HG03378 (cell line): Measurements from ENCODE around the gene RTN4.

Experiments
- ATAC-seq: cut with Tn5 transposase; IDR thresholded peaks from one replicate; pipeline ENCODE4 v1.9.1; 2021; ENCODE audit warnings: mild to moderate bottlenecking, moderate library complexity; ENCODE audit not compliant: unreplicated experiment

Gene RTN4

DNA sequence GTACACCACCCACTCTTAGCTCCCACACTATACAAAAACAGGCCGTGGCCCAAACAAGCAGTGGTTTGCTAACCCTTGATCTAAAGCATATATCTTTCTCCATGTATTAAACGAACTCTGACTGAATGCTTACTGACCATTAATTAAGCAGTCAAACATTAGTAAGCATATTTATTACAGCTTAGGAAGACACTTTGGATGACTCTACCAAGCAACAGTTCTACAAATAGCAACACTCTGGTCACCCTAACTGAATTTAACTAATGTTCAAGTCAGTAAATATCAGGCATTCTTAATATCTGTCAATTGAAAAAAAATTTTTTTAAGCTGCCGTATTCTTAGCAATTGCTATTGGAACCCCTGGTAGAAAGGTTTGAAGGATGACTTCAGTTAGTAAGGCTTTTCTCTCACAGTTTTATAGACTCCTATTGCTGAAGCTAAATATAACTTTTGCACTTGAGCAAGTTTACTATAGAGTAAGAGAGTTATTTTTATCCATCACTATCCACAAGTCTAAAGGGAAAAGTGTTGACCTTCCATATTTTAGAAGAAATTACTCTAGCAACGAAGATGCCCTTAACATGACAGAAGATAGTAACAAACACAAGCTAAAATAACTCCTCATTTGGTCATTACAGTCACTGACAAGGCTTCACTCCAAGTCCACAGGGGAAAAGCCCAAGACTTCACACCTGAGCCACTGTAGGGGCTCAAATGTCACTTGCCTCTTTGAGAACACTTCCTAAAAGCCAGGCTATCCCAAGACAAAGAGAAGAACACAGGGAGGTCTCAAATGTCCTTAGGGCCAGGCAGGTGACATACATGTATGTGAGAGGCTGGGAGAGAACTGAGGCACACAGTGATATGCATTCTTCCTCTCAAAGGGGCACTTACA, 74.4 kb downstream of the RTN4 start:
- no peak for ATAC-seq

DNA sequence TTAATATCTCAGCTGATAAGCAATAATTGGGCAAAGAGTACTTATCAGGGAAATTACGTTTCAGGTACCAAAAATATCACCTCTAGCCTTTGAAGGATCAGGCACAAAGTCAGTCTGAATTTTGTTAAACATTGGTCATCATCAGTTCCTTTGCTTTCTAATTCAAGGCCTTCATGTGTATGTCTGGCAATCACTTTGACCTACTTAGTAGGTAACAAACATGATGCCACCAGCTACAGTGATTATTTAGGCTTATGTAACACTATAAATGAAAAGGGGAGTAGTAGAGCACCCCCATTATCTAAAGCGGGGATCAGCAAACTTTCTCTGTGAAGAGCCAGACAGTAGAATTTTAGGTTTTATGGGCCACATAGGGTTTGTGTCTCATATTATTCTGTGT, 75.1 kb downstream of the RTN4 start:
- no peak for ATAC-seq

DNA sequence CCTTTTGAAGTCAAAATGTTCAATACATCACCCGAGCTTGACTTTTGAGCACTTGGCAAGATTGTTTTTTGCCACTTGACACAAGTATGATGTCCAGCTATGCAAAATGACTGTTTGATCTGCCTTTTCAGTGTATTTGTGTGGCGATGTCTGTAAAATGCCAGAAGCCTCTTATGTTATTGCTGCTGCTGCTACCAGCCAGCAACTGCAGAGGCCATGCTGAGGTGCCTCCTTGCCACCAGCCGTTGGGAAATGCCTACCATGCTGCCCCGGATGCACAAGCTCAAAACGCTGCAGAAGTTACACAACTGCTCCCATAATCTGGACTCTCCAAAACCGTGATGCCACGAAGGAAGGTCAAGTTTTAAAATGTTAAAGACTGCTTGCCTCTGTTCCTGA, 80.3 kb downstream of the RTN4 start:
- no peak for ATAC-seq

DNA sequence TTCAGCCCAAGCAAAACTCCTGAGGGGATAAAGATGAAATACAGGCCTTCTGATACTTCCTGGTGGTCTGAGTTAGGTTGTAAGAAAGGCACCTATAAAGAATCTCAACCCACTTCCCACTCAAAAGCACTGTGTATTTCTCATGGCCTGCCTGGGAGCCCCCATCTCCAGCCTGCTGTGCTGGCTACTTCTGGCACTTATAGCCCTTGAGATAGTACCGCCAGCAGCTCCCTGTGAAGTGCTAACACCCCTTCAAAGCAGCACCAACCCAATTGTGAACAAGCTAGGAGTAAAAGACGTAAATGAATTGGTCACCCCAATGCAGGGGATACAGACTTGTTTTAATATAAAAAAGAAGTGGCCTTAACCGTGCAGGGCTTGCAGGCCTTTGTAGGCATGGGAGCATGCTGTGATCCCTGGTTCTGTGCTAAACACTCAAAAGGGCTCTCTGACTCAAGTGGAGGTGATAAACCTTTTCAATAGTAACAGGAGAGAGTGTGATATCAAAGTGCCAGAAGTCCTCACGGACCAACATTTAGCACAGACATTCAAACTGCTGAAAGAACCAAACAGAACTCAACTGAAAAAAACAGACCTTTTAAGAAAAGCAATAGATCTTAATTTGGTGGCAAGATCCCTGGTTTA, 80.8 kb downstream of the RTN4 start:
- no peak for ATAC-seq

DNA sequence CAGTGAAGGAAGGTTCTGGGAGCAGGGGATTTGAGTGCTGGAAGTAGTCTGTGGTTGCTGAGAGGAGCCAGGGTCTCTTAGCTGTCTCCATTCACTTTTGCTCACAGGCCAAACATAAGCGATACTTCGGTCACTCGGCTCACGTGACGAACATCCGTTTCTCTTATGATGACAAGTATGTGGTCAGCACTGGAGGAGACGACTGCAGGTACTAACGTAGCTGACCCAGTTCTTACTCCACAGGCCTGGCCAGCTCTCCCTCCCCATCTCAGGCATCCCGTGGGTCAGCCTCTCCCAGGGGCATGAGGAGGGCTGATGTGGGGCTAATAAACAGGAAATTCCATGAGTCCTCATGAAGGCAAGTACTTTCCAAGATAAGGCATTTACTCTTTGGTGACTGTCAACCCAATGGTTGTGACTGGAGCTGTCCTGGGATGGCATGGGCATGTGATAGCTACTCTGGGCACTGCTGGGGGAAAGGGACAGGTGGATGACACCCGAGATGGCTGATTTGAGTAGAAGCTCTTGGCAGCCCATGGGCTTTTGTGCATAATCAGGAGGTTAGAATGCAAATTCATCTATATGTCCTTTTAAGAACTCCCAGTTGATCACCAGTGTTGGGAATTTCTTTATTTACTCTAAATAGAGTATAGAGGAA, 81.6 kb downstream of the RTN4 start:
- no peak for ATAC-seq

DNA sequence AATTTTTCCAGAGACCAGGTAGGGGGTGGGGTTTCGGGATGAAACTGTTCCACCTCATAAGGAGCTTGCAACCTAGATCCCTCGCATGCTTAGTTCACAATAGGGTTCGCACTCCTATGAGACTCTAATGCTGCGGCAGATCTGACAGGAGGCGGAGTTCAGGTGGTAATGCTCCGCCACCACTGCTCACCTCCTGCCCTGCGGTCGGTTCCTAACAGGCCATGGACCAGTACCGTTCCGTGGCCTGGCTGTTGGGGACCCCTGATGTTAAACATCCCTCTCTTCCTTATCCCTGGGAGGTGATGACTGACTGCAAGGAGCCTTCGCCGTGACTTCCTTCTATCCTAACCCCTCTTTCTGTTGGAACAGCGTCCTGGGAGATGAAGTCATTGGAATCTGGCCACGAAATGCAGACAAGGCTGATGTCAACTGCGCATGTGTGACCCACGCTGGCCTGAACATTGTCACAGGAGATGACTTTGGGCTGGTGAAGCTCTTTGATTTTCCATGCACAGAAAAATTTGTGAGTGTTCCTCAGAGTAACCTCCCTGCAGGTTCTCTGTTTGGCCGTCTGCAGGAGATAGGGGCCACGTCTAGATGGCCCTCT, 82.4 kb downstream of the RTN4 start:
- ATAC-seq = no peak

DNA sequence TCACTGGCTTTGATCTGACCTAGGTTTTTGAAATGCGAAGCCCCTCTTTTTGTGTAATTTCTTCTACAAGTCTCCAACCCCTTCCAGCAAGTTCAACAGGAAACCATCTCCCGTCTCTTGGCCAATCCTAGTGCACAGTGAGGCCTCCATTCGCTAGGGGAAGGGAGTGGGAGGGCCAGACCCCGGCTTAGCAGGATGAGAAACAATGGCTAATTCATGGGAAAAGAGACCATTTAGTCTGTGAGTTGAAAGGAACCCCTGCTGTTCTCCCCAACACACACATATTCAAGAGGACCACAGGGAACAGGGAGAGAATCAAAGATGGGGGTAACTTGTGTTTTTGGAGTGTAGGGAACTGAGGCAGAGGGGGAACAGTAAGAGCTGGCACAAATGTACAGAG, 83.0 kb downstream of the RTN4 start:
- ATAC-seq = no peak

DNA sequence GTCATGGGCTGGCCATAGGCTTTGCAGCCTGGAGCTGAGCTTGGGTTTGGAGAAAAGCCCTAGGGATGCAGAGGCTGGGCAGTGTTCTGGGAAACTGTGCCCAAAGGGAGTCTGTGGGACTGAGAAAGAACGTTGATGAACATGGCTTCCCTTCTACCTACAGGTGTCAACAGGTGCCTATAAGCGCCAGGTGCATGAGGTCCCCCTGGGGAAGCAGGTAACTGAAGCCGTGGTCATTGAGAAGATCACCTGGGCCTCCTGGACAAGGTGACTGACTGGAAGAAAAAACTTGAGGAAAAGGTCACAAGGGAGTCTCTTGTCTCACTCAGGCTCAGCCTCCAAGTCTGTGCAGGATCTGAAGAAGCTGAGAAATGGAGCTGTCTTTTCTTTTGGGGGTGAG, 83.4 kb downstream of the RTN4 start:
- no peak for ATAC-seq

DNA sequence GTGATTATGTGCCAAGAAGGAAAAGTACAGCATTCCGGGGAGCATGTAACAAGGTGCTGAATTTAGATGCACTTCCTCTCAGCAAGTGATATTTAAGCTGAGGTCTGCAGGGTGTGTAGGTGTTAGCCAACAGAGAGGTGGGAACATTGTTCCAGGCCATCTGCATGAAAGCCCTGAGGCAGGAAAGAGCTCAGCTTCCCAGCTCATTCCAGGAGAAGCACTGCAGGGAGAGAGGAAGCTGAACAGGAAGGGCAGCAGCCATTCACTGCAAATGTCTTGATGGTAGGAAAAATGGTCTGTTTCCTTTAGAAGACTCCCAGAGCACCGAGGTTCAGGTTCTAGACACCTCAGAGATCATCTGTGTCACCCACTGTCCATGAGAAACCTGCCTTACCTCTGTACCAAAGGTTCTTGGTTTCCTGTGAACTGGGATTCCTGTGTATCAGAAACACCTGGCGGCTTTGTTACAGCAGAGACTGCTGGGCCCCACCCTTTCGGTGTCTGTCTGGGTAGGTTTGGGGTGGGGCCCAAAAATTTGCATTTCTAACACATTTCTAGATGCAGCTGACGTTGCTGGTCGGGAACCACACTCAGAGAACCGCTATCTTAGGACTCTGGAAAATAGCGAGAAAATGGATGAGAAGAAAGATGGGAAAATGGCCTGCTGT, 84.0 kb downstream of the RTN4 start:
- no peak for ATAC-seq

DNA sequence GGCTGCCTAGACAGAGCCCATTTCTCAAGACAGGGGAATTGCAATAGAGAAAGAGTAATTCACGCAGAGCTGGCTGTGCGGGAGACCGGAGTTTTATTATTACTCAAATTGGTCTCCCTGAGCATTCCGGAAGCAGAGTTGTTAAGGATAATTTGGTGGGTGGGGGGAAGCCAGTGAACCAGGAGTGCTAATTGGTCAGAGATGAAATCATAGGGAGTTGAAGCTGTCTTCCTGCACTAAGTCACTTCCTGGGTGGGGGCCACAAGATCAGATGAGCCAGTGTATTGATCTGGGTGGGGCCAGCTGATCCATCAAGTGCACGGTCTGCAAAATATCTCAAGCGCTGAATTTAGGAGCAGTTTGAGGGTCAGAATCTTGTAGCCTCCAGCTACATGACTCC, 84.8 kb downstream of the RTN4 start:
- ATAC-seq = no peak

DNA sequence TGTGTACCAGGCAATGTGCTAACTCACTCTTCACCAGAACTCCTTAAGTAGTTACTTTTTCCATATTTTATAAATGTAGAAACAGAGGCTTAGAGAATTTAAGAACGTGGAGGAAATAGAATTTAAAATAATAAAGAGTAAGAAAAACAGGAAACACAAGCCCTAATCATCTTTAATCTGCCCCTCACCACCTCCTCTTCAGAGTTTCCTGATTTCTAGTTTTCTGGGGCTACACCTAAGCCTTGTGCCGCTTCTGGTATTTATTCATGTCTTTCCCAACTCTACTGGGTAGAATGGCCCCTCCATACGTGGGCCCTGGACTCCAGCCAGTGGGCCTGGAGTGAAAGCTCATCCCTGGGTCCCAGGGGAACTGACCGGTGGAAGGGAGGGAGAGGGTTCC, 85.4 kb downstream of the RTN4 start:
- ATAC-seq = no peak

DNA sequence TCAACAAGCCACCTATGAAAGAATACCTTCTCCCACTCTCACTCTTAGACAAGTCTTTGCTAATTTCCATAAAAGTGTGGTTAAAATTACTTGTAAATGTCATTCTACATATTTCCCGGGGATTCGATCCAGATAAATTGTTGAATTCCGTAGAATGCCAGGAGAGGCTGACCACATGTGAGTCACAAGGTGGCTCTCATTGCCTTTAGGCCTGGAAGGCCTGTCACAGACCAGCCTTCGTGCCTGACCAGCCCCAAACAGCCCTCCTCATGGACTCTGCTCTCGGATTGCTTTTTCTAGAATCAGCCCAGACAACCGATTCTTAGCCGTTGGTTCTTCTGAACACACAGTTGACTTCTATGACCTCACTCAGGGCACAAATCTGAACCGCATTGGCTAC, 86.0 kb downstream of the RTN4 start:
- no peak for ATAC-seq

DNA sequence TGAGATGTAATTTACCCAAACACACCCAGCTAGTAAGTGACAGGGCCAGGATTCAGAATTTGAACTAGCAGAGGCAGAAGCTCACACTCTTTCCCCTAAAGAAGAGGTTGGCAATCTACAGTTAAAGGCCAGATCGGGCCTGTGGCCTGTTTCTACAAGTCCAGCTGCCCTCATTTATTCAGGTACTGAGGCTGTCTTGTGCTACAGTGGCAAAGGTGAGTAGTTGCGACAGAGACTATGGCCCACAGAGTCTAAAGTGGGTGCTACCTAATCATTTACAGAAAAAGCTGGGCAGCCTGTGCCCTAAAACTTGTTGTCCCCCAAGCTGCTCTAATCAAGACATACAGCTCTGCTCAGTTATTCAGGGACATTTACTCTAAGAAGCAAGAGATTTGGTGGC, 86.8 kb downstream of the RTN4 start:
- ATAC-seq = no peak

DNA sequence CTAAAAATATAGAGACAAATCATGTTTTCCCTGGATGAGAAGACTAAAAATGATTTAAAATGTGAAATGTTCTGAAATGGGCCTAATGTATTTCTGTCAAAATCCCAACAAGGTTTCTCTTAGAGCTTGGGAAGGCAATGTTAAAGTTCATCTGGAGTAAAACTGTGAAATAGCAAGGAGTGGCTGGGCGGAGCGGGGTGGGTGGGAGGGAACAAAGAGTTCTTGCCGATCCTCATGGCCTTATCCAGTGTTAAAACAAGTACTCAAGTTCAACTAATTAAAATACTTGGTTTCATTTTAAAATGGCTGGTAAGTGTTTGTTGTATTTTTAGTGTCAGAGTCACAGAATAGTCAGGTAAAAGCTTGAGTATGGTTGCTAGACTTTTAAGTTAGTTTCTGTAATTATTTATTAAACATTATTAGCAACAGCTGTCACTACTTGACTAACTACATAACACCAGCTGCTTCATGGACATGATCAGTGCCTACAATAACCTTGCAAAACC, 87.3 kb downstream of the RTN4 start:
- ATAC-seq = no peak

DNA sequence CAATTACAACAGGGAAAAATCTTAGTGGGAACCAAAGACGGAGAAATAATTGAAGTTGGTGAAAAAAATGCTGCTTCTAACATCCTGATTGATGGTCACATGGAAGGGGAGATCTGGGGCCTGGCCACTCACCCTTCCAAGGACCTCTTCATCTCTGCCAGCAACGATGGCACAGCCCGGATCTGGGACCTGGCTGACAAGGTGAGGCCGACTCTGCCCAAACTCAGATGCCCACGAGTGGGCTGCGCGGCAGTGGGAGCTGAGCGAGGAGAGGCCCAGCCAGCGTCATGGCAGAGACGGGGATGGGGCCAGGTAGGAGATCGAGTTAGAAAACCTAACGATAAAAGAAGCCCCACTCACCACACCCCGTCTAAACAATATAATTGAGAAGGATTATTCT, 87.7 kb downstream of the RTN4 start:
- ATAC-seq = no peak

DNA sequence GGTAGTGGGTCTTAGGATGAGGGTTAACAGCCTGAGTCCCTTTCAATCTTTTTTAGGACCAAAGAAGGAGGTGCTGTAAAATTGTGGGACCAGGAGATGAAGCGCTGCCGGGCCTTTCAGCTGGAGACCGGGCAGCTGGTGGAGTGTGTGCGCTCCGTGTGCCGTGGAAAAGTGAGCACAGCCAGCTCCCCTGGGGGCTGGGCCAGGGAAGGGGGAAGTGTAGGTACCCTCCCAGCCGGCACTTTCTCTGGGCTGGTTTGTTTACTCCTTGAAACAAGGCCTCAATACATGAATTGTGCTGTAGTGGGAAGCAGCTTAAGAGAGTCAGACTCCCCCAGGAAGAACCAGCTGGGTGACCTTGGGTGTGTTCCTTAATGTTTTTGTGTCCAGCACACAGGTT, 90.1 kb downstream of the RTN4 start:
- no peak for ATAC-seq

DNA sequence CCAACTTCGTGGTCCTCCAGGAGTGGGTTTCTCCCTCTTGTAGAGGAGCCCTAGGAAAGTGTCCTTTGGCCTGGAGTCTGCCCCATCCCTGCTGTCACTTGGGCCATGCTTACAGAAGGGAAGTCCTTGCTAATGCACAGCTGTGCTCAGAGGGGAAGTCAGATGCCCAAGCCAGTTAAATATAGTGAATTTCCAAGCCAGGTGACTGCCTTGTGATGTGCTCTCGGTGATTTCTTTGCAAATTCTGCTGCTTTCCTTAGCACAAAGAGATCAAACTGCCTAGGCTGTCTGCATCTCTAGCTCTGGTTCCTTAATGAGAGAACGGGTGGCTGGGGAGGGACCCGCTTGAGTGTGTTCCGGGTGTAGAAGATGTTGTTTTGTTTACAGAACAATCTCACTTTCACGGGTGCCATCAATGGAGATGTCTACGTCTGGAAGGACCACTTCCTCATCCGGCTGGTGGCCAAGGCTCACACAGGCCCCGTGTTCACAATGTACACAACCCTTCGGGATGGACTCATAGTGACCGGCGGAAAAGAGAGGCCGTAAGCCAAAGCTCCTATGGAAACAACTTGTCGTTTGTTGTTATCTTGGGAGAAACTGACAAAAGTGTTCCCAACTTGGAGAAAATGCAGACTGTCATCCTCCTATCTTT, 91.4 kb downstream of the RTN4 start:
- no peak for ATAC-seq

DNA sequence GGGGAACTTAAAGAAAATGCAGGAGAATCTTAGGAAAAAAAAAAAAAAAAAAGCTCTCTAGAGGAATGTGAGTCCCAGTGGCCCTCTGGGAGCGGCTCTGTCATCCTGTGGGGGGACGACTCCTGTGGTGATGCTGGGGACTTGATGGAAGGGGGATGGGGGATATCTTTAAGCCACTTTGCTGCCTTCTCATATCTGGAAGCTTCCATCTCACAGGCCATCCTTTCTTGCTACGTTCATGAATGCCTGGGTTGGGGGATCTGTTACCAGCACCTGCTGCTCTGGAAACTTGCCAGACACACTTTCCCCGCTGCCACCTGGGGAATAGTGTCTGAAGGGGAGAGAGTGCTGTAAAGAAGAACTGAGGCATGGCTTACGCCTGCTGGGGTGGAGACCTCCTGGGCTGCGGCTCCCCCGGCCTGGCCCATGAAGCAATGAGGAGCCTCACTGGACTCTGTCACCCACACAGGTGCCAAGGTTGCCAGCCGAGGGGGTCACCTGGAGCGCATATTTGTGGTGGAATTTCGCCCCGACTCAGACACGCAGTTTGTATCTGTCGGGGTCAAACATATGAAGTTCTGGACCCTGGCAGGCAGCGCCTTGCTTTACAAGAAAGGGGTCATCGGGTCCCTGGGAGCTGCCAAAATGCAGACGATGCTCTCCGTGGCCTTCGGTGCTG, 92.8 kb downstream of the RTN4 start:
- no peak for ATAC-seq

DNA sequence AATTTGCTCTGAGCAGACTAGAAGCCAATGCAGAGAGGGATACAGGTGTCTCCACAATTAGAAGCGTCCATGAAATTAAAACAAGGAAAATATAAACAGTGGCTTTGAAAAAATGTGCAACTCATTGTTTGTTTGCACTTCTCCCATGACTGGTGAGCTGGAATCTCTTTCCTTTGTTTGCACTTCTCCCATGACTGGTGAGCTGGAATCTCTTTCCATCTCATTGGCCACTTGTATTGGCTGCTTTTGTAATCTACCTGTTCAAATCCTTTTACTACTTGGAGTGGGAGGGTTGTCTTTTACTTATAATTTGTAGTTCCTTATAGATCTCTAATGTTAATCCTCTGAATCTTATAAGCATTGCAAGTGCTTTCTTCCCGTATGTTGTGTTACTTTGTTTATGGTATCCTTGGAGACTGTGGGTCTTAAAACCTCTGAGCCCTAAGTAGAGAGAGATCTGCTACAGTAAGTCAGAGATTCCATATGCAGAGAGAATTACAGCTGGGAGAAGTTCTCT, 94.1 kb downstream of the RTN4 start:
- no peak for ATAC-seq
